GM12875 (cell line): ENCODE results near the gene CBARP.
"Not testable (repeated sequence)": the region's sequence is repeated elsewhere in the genome, so short reads cannot be mapped to it uniquely, and the experiment has no call there.

Experiments used
- H3K4me3 ChIP-seq: one replicate; pipeline ENCODE4 v1.5.1; 2011; ENCODE audit warnings: low read depth, low read length, control low read depth
- TF ChIP-seq, protein P1 (sequence below): IDR thresholded peaks from 2 replicates; pipeline ENCODE4 v1.5.1; 2011; ENCODE audit warnings: low read depth, mild to moderate bottlenecking, control low read depth, inconsistent platforms, low read length, moderate library complexity, borderline replicate concordance; ENCODE audit not compliant: insufficient read depth

The CBARP gene

DNA sequence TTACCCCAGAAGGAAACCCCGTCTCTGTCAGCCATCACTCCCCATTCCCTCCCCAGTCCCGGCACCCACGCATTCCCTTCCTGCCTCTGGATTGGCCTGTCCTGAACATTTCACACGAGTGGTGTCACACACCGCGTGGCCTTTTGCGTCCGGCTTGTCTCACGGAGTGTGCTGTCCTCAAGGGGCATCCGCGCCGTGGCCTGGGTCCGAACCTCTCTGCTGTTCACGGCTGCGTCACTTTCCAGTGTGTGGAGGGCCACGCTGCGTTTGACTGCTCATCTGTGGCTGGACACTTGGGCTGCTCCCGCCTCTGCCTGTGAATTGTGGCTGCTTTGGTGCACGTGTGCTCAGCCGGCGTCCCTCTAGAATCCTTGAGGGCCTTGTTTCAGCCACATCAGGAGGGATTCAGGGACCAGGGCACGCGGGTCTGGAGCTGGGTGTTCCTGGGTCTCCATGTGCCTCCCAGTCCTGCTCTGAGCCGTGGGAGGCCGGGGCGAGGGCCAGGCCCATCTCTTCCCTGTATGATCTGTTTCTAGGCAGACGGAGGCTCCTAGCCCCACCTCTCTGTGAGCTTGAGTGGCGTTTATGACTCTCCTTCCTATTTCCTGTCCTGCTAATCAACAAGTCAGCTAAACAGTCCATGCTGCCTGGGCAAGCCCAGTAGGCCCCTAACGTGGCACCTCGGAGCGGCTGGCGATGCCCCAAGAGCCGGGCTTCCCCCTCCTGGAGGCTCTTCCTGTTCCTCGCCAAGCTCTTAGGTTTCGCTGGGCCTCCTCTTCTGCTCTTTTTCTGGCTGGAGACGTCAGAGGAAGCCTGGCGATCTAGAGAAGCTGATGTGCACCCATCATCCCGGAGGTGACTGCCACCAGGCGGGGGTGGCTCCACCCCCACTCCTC, 24.2 kb downstream of the CBARP start:
- TF ChIP-seq, protein P1, sequence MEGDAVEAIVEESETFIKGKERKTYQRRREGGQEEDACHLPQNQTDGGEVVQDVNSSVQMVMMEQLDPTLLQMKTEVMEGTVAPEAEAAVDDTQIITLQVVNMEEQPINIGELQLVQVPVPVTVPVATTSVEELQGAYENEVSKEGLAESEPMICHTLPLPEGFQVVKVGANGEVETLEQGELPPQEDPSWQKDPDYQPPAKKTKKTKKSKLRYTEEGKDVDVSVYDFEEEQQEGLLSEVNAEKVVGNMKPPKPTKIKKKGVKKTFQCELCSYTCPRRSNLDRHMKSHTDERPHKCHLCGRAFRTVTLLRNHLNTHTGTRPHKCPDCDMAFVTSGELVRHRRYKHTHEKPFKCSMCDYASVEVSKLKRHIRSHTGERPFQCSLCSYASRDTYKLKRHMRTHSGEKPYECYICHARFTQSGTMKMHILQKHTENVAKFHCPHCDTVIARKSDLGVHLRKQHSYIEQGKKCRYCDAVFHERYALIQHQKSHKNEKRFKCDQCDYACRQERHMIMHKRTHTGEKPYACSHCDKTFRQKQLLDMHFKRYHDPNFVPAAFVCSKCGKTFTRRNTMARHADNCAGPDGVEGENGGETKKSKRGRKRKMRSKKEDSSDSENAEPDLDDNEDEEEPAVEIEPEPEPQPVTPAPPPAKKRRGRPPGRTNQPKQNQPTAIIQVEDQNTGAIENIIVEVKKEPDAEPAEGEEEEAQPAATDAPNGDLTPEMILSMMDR = no peak
- H3K4me3 ChIP-seq = peak overlapping the region; percentile 10

DNA sequence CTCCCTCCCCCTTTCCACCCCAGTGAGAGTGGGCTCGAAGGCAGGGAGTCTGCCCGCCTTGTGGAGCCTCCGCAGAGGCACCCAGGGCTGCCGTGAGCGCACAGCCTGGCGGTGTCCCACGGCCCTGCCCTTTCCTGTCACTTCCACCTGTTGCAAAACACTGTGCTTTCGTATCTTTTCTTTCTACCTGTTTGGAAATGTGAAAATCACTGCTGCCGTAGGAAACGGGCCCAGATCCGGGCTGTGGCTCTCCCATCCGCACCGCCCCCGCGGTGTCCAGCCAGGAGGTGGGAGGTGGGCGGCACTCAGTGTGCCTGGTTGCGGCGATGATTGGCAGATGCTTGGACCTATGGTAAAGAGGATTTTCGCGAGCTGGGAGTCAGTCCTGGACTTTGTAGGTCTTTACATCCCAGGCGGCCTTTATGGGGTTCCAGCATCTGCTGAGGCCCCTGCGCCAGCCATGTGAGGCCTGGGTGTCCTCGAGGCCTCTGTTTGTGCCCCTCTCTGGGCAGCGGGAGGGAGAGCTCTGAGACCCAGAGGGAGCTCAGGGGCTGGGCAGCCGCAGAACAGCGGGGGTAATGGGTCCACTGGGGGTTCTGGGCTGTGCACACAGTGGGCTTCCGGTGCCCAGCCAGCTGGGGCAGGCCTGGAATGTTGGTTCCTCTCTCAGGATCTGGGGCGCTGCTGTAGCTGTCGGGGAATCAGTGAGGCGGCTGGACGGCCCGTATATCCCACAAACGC, 26.1 kb downstream of the CBARP start:
- H3K4me3 ChIP-seq = no peak overlapping the region
- TF ChIP-seq, protein P1 = no peak

DNA sequence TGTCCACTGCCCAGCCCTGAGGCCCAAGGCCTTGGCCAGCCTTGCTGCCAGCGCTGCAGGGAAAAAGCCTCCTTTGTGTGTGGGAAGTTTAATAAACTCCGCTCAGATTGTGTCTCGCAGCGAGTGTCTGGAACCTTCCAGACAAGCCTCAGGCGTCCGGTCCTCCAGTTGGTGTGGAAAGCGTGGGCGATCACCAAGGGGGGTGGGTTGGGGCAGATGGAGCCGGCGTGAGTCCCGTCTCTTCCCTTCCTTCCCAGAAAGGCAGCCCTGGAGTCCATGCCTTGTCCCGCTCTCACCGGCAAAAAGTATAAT, 27.6 kb downstream of the CBARP start:
- H3K4me3 ChIP-seq = no peak overlapping the region

DNA sequence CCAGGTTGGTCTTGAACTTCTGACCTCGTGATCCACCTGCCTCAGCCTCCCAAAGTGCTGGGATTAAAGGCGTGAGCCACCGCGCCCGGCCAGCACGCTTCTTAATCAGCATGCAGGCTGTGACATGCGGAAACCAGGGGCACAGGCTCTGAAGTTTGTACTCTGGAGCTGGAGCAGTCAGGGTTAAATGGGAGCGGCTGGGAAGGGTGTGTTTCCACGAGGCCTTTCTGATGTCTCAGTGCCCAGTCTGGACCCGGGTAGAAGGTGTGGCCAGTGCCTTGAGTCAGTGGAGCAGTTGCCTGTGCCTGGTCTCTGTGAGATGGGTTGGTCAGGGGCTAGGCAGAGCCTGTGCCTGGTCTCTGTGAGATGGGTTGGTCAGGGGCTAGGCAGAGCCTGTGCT, 29.0 kb downstream of the CBARP start:
- not testable (repeated sequence) for H3K4me3 ChIP-seq

More for the DNA sequence above, 27.6 kb downstream of the CBARP start:
- TF ChIP-seq, protein P1 = no peak

DNA sequence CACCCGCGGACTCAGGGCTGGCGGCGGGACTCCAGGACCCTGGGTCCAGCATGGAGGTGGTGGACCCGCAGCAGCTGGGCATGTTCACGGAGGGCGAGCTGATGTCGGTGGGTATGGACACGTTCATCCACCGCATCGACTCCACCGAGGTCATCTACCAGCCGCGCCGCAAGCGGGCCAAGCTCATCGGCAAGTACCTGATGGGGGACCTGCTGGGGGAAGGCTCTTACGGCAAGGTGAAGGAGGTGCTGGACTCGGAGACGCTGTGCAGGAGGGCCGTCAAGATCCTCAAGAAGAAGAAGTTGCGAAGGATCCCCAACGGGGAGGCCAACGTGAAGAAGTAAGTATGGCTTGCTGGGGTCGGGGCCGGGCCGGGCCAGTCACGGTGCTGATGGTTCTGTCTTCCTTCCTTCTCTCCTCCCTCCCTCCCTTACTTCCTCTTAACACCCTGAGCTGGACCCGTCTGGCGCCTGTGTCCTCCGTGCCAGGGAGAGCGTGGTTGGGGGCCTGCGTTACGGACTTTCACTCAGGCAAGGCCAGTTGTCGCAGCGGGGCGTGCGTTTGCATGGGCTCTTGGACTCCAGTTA, 30.8 kb downstream of the CBARP start:
- TF ChIP-seq, protein P1 = no peak
- H3K4me3 ChIP-seq = peak overlapping the region; percentile 92

DNA sequence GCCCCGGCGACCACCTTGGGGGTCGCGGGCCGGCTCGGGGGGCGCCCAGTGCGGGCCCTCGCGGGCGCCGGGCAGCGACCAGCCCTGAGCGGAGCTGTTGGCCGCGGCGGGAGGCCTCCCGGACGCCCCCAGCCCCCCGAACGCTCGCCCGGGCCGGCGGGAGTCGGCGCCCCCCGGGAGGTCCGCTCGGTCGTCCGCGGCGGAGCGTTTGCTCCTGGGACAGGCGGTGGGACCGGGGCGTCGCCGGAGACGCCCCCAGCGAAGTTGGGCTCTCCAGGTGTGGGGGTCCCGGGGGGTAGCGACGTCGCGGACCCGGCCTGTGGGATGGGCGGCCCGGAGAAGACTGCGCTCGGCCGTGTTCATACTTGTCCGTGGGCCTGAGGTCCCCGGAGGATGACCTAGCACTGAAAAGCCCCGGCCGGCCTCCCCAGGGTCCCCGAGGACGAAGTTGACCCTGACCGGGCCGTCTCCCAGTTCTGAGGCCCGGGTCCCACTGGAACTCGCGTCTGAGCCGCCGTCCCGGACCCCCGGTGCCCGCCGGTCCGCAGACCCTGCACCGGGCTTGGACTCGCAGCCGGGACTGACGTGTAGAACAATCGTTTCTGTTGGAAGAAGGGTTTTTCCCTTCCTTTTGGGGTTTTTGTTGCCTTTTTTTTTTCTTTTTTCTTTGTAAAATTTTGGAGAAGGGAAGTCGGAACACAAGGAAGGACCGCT, 31.5 kb downstream of the CBARP start:
- peak overlapping the region; percentile 92 for H3K4me3 ChIP-seq
- TF ChIP-seq, protein P1 = no peak
